Measurements from ENCODE around the gene AMOT. TPM values are rescaled to one million over a fixed set of nuclear protein-coding genes. Genes with fewer than 3 reads are reported as not detected.
"Not testable (repeated sequence)": the region's sequence is repeated elsewhere in the genome, so short reads cannot be mapped to it uniquely, and the experiment has no call there.

The AMOT gene
- total RNA-seq, 2 experiments from 2014 or later, result 1.1 to 1.4 TPM

DNA sequence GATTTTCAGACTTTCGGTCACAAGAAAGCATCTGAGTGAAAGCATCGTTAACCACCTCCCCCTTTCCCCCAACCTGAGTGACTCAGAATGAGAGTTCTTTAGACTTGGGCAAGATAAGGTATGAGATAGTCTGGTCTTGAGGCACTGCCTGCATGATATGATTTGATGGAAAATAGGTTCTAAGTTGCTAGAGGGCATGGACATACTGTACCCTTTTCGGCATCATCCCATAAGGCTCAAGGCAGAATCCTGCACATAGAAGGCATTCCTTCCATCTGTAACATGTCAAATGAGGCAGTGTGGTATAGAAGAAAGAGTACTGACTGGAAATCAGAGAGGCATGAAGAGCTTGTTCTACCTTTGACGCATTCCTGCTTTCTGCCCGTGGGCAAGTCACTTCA is 16.8 kb upstream of the AMOT start:
- ChIA-PET POLR2A (no interaction called here), CTCF (no interaction called here)
- Mint-ChIP-seq H3K9me3 (no peaks in the 10 kb centered on the region), H3K4me3 (no peak overlapping the region), H3K27me3 (peaks cover 9% of the 10 kb centered on the region), H3K27ac (no peak overlapping the region), H3K36me3 (no peaks in the 10 kb centered on the region), H3K4me1 (ENCODE audit: low read depth) (peaks cover 10% of the 10 kb centered on the region)
- DNase-seq, result peak; percentile 10
- intact Hi-C loops (cut with micrococcal nuclease), result no loop called here

DNA sequence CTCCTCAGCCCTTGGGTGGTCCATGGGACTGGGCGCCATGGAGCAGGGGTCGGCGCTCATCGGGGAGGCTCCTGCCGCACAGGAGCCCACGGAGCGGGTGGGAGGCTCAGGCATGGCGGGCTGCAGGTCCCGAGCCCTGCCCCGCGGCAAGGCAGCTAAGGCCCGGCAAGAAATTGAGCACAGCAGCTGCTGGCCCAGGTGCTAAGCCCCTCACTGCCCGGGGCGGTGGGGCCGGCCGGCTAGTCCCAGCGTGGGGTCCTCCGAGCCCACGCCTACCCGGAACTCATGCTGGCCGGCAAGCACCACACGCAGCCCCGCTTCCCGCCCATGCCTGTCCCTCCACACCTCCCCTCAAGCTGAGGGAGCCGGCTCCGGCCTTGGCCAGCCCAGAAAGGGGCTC is 14.3 kb upstream of the AMOT start:
- H3K9me3 Mint-ChIP-seq; DNase-seq; H3K27me3 Mint-ChIP-seq; H3K27ac Mint-ChIP-seq; H3K4me3 Mint-ChIP-seq; intact Hi-C loops (cut with micrococcal nuclease); POLR2A ChIA-PET; H3K36me3 Mint-ChIP-seq; CTCF ChIA-PET: not testable (repeated sequence)
- peaks cover 24% of the 10 kb centered on the region for H3K4me1 Mint-ChIP-seq (ENCODE audit: low read depth)

DNA sequence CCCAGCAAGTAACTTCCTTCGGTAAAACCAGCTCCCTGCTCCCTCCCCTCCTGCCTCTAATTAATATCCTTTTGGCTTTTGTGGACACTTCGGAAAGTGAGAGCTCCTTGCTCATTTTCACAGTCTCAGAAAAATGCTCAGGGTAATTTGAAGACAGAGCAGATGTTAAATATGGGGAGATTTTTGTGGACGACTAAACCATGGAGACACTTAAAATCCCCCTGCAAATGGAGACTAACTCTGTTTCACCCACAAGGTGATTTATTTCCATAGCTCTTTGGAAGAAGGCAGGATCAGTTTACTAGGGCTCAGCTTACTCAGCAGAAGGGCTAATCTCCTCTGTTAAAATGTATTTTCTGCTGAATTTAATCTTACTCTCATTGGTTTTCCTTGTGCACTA is 12.2 kb upstream of the AMOT start:
- peaks cover 22% of the 10 kb centered on the region for H3K4me1 Mint-ChIP-seq (ENCODE audit: low read depth)
- H3K9me3 Mint-ChIP-seq, result no peaks in the 10 kb centered on the region
- peaks cover 9% of the 10 kb centered on the region for H3K27me3 Mint-ChIP-seq
- CTCF ChIA-PET, result no interaction called here
- no peaks in the 10 kb centered on the region for H3K36me3 Mint-ChIP-seq
- no peak overlapping the region for H3K4me3 Mint-ChIP-seq
- no peak for DNase-seq
- POLR2A ChIA-PET, result no interaction called here
- intact Hi-C loops (cut with micrococcal nuclease), result no loop called here
- no peak overlapping the region for H3K27ac Mint-ChIP-seq

DNA sequence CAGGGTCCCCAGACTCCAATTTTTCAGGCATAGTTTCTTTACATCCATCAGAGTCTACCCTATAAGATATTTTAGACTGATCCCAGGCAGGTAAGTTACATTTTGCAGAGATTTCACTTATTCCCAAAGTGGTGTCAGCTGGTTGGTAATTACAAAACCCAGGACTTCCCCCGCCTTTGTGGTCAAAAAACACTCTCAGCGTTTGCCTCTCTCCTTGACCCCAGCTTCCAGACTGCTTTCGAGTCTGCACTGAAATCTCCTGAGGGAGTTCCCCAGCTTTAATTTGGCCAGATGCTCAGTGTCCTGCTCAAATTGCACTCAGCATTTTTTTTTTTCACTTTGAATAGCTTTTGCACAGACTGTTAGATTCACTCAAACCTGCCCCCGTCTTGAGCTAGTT is 11.2 kb upstream of the AMOT start:
- CTCF ChIA-PET, result interaction anchor here (1.4 kb wide), 1 partner anchor 14 kb away, joined by 3 read pairs; no protein-coding TSS in a partner anchor
- no peak for DNase-seq
- H3K4me3 Mint-ChIP-seq, result no peak overlapping the region
- H3K4me1 Mint-ChIP-seq (ENCODE audit: low read depth), result peaks cover 14% of the 10 kb centered on the region
- peaks cover 9% of the 10 kb centered on the region for H3K27me3 Mint-ChIP-seq
- no peaks in the 10 kb centered on the region for H3K36me3 Mint-ChIP-seq
- POLR2A ChIA-PET, result no interaction called here
- intact Hi-C loops (cut with micrococcal nuclease), result no loop called here
- no peak overlapping the region for H3K27ac Mint-ChIP-seq
- H3K9me3 Mint-ChIP-seq, result no peaks in the 10 kb centered on the region

DNA sequence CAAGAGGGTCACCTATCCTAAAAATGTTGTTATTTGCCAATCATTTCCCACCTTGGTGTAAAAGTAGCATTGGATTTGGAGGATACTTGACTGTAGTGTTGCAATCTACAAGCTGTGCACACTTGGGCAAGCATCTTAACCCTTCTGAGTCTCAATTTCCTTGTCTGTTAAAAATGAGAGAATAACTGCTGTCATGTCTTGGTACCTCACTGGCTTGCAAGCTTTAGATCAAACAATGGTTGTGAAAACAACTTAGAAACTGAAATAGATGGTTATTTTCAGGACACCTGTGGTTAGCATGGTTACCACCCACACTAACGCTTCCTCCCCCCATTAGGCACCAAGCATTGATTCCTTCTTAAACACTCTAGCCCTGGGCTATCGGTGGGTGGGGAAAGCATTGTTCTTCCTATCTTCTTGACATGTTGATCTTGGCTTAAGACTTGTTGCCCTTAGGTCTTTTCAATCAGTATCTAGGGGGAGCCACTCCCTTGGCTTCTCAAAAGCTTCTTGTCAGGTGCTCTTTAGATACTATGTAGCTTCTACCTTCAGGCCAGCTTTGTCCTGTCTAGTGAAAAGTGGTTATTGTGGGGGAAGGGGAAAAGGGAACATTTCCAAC is 10.6 kb upstream of the AMOT start:
- ChIA-PET POLR2A (no interaction called here), CTCF (interaction anchor here (1.4 kb wide), 1 partner anchor 14 kb away, joined by 3 read pairs; no protein-coding TSS in a partner anchor)
- H3K9me3 Mint-ChIP-seq, result no peaks in the 10 kb centered on the region
- peaks cover 14% of the 10 kb centered on the region for H3K4me1 Mint-ChIP-seq (ENCODE audit: low read depth)
- H3K36me3 Mint-ChIP-seq, result no peaks in the 10 kb centered on the region
- peaks cover 6% of the 10 kb centered on the region for H3K27me3 Mint-ChIP-seq
- DNase-seq, result peak; percentile 17
- no peak overlapping the region for H3K27ac Mint-ChIP-seq
- H3K4me3 Mint-ChIP-seq, result no peak overlapping the region
- intact Hi-C loops (cut with micrococcal nuclease), result no loop called here

DNA sequence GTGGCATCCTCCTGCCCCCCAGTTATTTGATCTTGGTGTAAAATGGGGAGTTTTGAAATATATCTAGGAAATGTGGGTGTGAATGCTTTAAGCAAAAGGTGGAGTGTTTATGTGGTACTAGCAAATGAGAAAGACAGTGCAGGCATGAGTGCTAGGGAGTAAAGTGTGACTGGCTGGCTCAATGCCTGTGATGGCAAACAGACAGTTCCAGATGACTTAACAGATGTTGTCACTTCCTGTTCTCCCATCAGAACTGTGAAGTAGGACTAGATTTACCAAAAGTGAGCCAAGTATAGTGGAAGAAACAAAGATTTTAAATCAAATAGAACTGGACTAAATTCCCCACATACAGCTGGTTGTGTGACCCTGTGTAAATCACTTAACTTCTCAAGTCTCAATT is 8.4 kb upstream of the AMOT start:
- Mint-ChIP-seq H3K9me3 (no peaks in the 10 kb centered on the region), H3K27ac (no peak overlapping the region), H3K27me3 (peaks cover 5% of the 10 kb centered on the region), H3K36me3 (no peaks in the 10 kb centered on the region), H3K4me1 (ENCODE audit: low read depth) (peaks cover 20% of the 10 kb centered on the region), H3K4me3 (no peak overlapping the region)
- no peak for DNase-seq
- intact Hi-C loops (cut with micrococcal nuclease), result no loop called here
- ChIA-PET POLR2A (no interaction called here), CTCF (no interaction called here)

DNA sequence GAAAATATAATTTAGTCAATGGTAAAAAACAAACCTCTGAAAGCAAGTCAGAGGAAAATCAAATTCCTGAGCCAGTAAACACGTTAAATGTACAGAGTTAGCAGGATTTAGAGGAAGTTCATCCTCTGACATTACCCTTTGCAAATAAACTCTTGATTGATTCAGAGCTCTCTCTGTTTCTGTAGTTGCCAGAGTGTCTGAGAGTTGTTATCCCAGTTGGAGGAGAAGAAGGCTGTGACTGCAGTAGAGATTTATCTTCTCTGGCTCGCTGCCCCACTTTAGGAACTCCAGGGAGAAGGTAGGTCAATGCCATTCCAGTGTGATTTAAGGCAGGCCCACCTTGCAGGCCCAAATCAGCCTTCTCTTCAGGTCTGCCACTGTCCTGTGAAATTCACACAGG is 6.2 kb upstream of the AMOT start:
- no peak overlapping the region for H3K27ac Mint-ChIP-seq
- H3K27me3 Mint-ChIP-seq, result no peaks in the 10 kb centered on the region
- intact Hi-C loops (cut with micrococcal nuclease), result no loop called here
- DNase-seq, result no peak
- no peak overlapping the region for H3K4me3 Mint-ChIP-seq
- ChIA-PET POLR2A (no interaction called here), CTCF (no interaction called here)
- no peaks in the 10 kb centered on the region for H3K9me3 Mint-ChIP-seq
- no peaks in the 10 kb centered on the region for H3K36me3 Mint-ChIP-seq
- peaks cover 15% of the 10 kb centered on the region for H3K4me1 Mint-ChIP-seq (ENCODE audit: low read depth)

DNA sequence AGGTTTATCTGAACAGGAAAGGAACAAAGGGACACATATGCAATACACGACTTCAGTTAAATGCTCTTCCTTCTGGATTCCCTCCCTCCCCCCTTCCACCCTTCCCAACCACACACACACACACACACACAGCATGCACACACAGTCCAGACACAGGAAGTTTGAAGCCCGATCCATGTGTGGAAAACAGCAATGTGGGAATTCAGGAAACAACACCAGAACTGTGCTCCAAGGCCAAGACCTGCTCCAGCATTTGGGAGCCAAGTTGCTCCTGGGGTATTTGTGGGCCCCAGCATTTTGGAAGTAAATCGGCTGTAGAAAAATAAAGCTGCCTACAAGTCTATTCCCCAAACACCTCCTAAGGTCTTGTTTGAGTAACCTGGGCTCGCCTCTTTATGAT is 5.6 kb upstream of the AMOT start:
- H3K27ac Mint-ChIP-seq, result no peak overlapping the region
- no peaks in the 10 kb centered on the region for H3K9me3 Mint-ChIP-seq
- POLR2A ChIA-PET, result no interaction called here
- intact Hi-C loops (cut with micrococcal nuclease), result no loop called here
- CTCF ChIA-PET, result no interaction called here
- no peaks in the 10 kb centered on the region for H3K36me3 Mint-ChIP-seq
- DNase-seq, result no peak
- H3K4me3 Mint-ChIP-seq, result no peak overlapping the region
- H3K27me3 Mint-ChIP-seq, result no peaks in the 10 kb centered on the region
- peaks cover 9% of the 10 kb centered on the region for H3K4me1 Mint-ChIP-seq (ENCODE audit: low read depth)

DNA sequence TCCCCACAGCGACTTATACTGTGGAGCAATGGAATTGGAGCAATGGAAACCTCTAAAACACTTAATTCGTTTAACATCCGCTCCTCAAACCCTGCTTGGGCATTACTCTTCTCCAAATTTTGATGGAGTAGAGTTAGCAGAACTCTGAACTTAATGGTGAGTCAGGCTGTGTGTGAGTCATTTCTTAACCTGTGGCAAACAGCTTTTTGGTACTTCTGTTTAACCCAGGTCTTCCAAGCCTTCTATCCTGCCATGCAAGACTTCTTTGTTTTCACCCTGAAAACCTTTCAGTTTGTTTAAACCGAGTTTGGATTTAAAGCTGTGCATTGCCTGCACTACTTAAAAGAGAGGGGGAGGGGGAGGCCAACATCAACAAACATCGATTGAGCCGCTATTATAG is 3.6 kb upstream of the AMOT start:
- Mint-ChIP-seq H3K9me3 (no peaks in the 10 kb centered on the region), H3K4me3 (no peak overlapping the region), H3K4me1 (ENCODE audit: low read depth) (peaks cover 13% of the 10 kb centered on the region), H3K27me3 (no peaks in the 10 kb centered on the region), H3K27ac (no peak overlapping the region), H3K36me3 (no peaks in the 10 kb centered on the region)
- intact Hi-C loops (cut with micrococcal nuclease), result loop anchor here (5.0 kb wide), 1 partner anchor 1162 kb away; the partner anchor contains the start of gene ALG13
- DNase-seq, result no peak
- CTCF ChIA-PET, result no interaction called here
- POLR2A ChIA-PET, result no interaction called here

DNA sequence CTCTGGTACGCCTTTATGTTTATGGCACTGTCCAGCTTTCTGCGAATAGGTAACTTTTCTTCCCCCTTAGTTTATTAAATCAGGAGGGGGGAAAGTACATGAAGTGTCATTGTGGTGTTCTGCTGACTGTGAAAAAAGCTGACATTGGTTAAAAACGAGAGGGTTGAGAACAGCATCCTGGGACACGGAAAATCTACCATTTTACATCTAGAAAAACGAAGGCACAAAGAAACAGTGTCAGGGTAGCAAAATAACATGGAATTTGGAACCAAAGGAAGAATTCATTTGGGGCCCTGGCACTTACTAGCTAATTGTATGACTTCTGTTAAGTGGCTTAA is 1.2 kb upstream of the AMOT start:
- POLR2A ChIA-PET, result no interaction called here
- H3K4me3 Mint-ChIP-seq, result peak overlapping the region; percentile 43
- H3K4me1 Mint-ChIP-seq (ENCODE audit: low read depth), result peaks cover 13% of the 10 kb centered on the region
- no peaks in the 10 kb centered on the region for H3K9me3 Mint-ChIP-seq
- H3K27ac Mint-ChIP-seq, result peak overlapping the region; percentile 28
- CTCF ChIA-PET, result interaction anchor here (1.4 kb wide), 1 partner anchor 110 kb away, joined by 5 read pairs; no protein-coding TSS in a partner anchor
- H3K36me3 Mint-ChIP-seq, result no peaks in the 10 kb centered on the region
- no peaks in the 10 kb centered on the region for H3K27me3 Mint-ChIP-seq
- intact Hi-C loops (cut with micrococcal nuclease), result loop anchor here (2.0 to 5.0 kb wide), 2 partner anchors 163 to 1159 kb away; partner anchors contain the start of genes ALG13 and LHFPL1
- no peak for DNase-seq

DNA sequence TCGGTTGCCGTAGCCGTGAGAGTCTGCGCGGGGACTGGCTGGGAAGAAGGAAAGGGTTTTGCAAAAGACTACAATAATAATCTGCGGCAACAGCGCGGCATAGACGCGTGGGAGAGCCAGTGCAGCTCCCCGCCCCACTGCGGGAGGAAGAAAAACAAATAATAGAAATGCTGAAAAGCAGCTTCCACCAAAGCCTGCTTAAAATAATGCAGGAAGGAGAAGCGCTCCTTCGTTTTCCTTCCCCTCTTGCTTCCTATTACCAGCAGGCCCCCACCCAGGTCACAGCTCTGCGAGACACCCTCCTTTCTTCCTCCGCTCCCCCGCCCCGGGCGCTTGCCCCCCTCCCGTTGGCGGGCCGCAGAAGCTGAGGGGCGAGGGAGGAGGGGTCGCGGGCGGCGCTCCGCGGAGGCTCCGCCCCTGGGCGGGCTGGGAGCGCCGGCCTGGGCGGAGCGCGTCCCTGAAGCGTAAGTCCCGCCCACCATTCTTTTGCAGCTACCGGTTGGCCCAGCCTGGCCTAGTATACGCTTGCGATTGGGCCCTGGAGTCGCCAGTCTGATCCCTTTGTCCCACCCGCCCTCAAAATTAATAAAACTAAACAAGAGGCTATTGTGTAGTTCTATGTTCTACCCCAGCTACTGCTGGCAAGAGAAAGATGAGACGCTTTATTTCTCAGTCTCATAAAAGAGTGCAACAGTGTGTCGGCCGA is 636 bp upstream of the AMOT start:
- peaks cover 13% of the 10 kb centered on the region for H3K4me1 Mint-ChIP-seq (ENCODE audit: low read depth)
- intact Hi-C loops (cut with micrococcal nuclease), result loop anchor here (2.0 to 5.0 kb wide), 2 partner anchors 162 to 1159 kb away; partner anchors contain the start of genes ALG13 and LHFPL1
- peak; percentile 78 for DNase-seq
- H3K27me3 Mint-ChIP-seq, result no peaks in the 10 kb centered on the region
- peak overlapping the region; percentile 49 for H3K27ac Mint-ChIP-seq
- H3K36me3 Mint-ChIP-seq, result no peaks in the 10 kb centered on the region
- H3K4me3 Mint-ChIP-seq, result peak overlapping the region; percentile 80
- CTCF ChIA-PET, result interaction anchor here (1.4 kb wide), 1 partner anchor 110 kb away, joined by 5 read pairs; no protein-coding TSS in a partner anchor
- H3K9me3 Mint-ChIP-seq, result no peaks in the 10 kb centered on the region
- POLR2A ChIA-PET, result no interaction called here

DNA sequence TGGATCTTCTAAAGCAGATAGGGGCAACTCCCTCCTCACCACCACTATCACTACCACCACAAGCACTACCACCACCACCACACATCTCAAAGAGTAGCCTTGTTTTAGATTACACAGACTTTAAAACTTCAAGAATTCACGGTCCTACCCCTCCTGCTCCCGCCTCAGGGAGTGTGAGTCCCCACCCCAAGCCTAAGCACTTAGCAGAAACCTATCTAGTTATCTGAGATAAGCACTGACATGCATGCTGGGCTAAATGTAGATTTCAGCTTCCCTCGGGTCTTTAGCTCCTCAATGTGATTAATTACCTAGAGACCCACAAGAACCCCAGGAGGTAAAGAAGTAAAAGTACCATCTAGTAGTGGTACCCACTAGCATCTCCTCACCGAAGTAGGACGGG is 775 bp downstream of the AMOT start:
- ChIA-PET POLR2A (no interaction called here), CTCF (no interaction called here)
- intact Hi-C loops (cut with micrococcal nuclease), result loop anchor here (2.0 to 5.0 kb wide), 2 partner anchors 161 to 1158 kb away; partner anchors contain the start of genes ALG13 and LHFPL1
- no peaks in the 10 kb centered on the region for H3K27me3 Mint-ChIP-seq
- DNase-seq, result no peak
- peaks cover 13% of the 10 kb centered on the region for H3K4me1 Mint-ChIP-seq (ENCODE audit: low read depth)
- no peaks in the 10 kb centered on the region for H3K36me3 Mint-ChIP-seq
- no peak overlapping the region for H3K27ac Mint-ChIP-seq
- H3K9me3 Mint-ChIP-seq, result no peaks in the 10 kb centered on the region
- peak overlapping the region; percentile 80 for H3K4me3 Mint-ChIP-seq

DNA sequence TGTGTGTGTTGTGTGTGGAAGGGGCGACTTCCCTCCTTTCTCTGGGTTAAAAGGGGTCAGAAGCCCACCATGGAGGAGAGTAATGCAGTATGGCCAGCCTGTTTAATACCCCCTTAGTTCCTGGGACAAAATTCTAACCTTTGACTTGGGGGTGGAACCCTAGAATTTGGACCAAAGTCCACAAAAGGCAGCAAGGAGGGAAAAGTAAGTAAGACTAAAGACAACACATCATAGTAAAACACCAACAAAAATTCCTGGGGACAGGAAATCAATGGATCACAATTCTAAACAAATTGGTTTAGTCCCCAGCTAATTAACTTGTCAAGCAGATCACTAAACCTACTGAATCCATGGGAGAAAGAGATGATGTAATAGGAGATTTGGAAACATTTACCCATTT is 3.1 kb downstream of the AMOT start:
- intact Hi-C loops (cut with micrococcal nuclease), result no loop called here
- peaks cover 8% of the 10 kb centered on the region for H3K4me1 Mint-ChIP-seq (ENCODE audit: low read depth)
- ChIA-PET POLR2A (no interaction called here), CTCF (no interaction called here)
- H3K36me3 Mint-ChIP-seq, result no peaks in the 10 kb centered on the region
- DNase-seq, result no peak
- H3K4me3 Mint-ChIP-seq, result no peak overlapping the region
- H3K9me3 Mint-ChIP-seq, result no peaks in the 10 kb centered on the region
- no peaks in the 10 kb centered on the region for H3K27me3 Mint-ChIP-seq
- no peak overlapping the region for H3K27ac Mint-ChIP-seq

All from activated CD4-positive, alpha-beta memory T cell treated with anti-CD3 and anti-CD28 coated beads for 36 hours (primary cell).